ENCODE data around the gene SP1. TPM values are rescaled to one million over a fixed set of nuclear protein-coding genes. Genes with fewer than 3 reads are reported as not detected.

Gene SP1
- total RNA-seq, 1 donor, result 53.6 TPM

GRCh38 chr12:53463802-53464560 is 84.0 kb downstream of the SP1 start:
- H3K9me3 ChIP-seq (ENCODE audit: low read depth, low read length), result no peaks in the 10 kb centered on the region
- H3K4me1 ChIP-seq (ENCODE audit: insufficient read depth, low read length), result peaks cover 3% of the 10 kb centered on the region
- H3K4me3 ChIP-seq (ENCODE audit: low read length), result no peak overlapping the region
- no peaks in the 10 kb centered on the region for H3K27me3 ChIP-seq (ENCODE audit: insufficient read depth, low read length)

GRCh38 chr12:53464685-53465418 is 84.9 kb downstream of the SP1 start:
- Histone ChIP-seq H3K27me3 (ENCODE audit: insufficient read depth, low read length) (no peaks in the 10 kb centered on the region), H3K4me3 (ENCODE audit: low read length) (no peak overlapping the region), H3K4me1 (ENCODE audit: insufficient read depth, low read length) (peaks cover 3% of the 10 kb centered on the region), H3K9me3 (ENCODE audit: low read depth, low read length) (no peaks in the 10 kb centered on the region)

- H3K27me3 ChIP-seq (ENCODE audit: insufficient read depth, low read length), result no peaks in the 10 kb centered on the region
- peaks cover 3% of the 10 kb centered on the region for H3K4me1 ChIP-seq (ENCODE audit: insufficient read depth, low read length)
- no peak overlapping the region for H3K4me3 ChIP-seq (ENCODE audit: low read length)
- no peaks in the 10 kb centered on the region for H3K9me3 ChIP-seq (ENCODE audit: low read depth, low read length)
Measured at GRCh38 chr12:53465679-53466078, 85.7 kb downstream of the SP1 start.

Other genes starting within 250 kb of the SP1 start
- gene ZNF740, start 199.5 kb upstream of the SP1 start, total RNA-seq, result 15.2 TPM
- 11.3 TPM for gene CSAD, start 199.3 kb upstream of the SP1 start, total RNA-seq
- gene ITGB7, start 172.9 kb upstream of the SP1 start, total RNA-seq, result 49.8 TPM
- 6.6 TPM for gene RARG, start 148.0 kb upstream of the SP1 start, total RNA-seq
- gene ESPL1, start 111.9 kb upstream of the SP1 start, total RNA-seq, result 1.0 TPM
- gene PFDN5, start 84.6 kb upstream of the SP1 start, total RNA-seq, result 979 TPM
- 20.4 TPM for gene MYG1, start 80.5 kb upstream of the SP1 start, total RNA-seq
- 13.2 TPM for gene AAAS, start 58.6 kb upstream of the SP1 start, total RNA-seq
- not detected for gene SP7, start 43.8 kb upstream of the SP1 start, total RNA-seq
- 0.52 TPM for gene AMHR2, start 43.7 kb downstream of the SP1 start, total RNA-seq
- 104 TPM for gene PRR13, start 61.6 kb downstream of the SP1 start, total RNA-seq
- 511 TPM for gene PCBP2, start 71.9 kb downstream of the SP1 start, total RNA-seq
- gene MAP3K12, start 119.3 kb downstream of the SP1 start, total RNA-seq, result 4.6 TPM
- 9.4 TPM for gene TARBP2, start 121.1 kb downstream of the SP1 start, total RNA-seq
- gene NPFF, start 127.3 kb downstream of the SP1 start, total RNA-seq, result not detected
- gene ATF7, start 246.2 kb downstream of the SP1 start, total RNA-seq, result 8.0 TPM